HG03565 (cell line): ENCODE measurements around the gene LBR.

Experiments used
- ATAC-seq: cut with Tn5 transposase; IDR thresholded peaks from one replicate; pipeline ENCODE4 v1.9.1; 2021; ENCODE audit warnings: mild to moderate bottlenecking, moderate library complexity; ENCODE audit not compliant: unreplicated experiment

Gene LBR

DNA sequence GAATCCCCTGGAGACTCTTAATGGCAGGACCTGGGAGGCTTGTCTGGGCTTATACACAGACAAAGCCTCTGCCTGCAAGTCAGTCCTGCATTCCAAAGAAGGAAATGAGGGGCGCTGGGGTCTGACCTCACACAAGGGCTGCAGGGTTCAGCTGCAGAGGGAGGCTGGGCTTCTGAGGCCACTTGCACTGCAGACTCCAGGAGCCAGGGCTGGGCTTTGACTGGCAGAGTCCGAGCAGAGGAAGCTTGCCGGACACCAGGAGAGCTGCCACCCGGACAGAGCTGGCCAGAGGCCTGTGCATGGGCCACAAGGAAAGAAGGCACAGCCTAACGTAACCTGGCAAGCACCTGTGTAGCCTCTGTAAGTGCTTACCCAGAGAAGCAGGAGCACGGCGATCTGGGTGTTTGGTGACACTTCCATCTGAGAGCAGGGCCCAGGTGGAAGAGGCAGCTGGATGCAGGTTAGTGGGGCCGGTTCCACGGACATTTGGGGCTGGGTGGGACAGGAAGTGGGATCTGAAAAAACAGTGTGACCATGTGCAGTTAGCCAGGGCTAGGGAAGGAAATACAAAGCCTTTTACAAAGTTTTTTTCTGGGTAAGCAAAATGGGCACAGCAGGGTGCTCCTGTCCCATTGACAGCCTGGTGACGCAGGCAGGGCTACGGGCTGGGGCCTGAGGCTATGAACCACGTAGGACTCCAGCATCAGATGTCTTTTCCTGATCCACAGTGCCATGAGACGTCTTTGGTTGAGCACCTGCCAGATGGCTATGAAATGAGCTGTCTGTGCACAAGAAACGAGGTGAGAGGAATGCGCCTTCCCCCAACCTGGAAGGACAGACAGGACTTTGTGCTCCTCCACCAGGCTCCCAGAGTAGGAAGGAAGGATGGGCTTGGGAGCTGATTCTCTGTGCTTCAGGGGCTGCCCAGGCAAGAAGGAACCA lies 37.3 kb upstream of the LBR start:
- ATAC-seq, result no peak

DNA sequence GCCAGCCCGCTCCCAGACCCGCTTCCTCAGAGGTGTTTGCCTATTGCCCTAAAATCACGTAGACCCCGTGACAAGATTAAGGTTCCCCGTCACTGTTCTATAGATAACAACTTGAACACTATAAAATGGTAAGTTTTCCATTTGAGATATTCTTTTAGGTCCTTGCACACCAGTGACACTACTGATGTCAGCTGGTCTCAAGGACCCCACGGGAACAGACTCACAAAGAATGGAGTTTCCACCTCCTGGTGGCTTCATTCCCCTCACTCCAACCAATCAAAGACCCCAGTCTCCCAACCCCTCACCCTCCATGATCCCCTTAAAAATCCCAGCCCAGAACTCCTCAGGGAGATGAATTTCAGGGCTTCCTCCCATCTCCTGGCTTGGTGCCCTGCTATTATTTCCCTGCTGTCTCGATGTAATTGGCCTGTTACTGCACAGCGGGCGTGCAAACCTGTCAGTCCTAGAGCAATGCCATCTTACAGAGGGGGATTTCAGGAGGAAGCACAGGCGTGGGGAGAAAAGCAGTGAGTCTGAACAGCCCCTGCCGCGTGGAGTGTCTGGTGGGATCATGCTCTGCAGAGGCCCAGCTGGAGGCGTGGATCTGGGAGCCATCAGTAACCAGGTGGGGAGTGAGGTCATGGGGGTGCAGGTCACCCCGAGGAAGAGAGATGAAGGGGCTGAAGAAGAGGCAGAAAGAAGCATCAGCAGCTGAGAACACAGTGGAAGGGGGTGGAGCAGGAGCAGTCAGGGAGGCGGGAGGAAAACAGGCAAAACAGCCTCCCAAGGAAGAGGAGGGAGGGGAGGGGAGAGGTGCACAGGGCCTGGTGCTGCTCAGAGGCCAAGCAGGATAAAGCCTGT lies 35.1 kb upstream of the LBR start:
- ATAC-seq, result no peak

- no peak for ATAC-seq
Observed at GRCh38 chr1:225462429-225462713, 34.5 kb upstream of the LBR start.

GRCh38 chr1:225461533-225462428 lies 33.9 kb upstream of the LBR start:
- no peak for ATAC-seq

GRCh38 chr1:225460737-225461532 lies 33.1 kb upstream of the LBR start:
- ATAC-seq, result no peak

DNA sequence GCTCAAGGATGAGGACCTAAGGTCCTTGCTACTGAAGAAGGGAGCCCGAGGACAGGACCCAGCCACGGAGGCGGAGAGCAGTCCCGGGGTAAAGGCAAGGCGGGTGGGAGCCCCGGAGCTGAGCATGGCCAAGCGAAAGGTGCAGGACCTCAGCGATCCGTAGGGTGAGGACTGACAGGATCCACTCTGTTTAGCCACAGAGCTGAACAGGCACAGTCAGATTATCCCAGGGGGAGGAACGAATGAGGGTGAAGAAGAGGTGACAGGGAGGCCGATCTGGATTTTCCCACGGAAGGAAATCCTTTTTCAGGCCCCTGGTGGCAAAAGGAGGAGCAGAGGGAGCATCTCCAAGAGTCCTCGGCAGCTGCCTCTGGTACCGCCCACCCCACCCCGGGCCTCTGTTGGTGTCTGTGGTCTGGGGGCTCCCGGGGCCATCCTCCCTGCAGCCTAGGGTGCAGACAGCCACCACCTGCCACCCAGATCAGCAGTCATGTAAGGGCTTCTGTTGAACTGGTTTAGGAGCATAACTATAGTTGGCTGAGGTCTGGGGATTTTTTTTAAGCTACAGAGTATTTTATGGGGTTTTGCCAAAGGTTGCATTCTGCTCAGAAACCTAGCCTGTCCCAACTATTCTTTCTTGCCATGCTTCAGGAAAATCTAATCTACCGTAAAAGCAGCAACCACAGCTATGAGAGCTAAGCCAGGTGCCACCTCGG lies 32.3 kb upstream of the LBR start:
- no peak for ATAC-seq

GRCh38 chr1:225458222-225458631 lies 30.4 kb upstream of the LBR start:
- no peak for ATAC-seq

DNA sequence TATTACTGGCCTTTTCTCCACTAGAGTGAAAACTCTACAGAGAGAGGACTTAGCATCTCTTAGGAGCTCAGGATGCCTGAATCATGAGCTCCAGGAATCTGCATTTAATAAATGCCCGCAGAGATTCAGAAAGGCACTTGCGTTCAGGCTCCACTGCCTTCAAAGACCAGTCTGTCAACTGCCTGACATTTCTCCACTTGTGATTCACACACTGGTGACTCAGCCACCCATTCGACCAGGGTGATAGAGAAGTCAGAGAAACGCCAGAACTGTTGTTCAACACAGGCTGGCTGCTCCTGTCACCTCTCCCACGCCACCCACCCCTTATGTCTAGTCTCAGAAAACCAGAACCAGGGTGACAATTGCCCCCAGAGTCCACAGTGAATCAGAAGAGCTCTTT lies 26.9 kb upstream of the LBR start:
- ATAC-seq, result peak; percentile 56

- peak; percentile 25 for ATAC-seq
Observed at GRCh38 chr1:225453797-225454648, 26.2 kb upstream of the LBR start.

- ATAC-seq, result no peak
Observed at GRCh38 chr1:225451840-225452515, 24.1 kb upstream of the LBR start.

GRCh38 chr1:225451340-225451739 lies 23.5 kb upstream of the LBR start:
- no peak for ATAC-seq

DNA sequence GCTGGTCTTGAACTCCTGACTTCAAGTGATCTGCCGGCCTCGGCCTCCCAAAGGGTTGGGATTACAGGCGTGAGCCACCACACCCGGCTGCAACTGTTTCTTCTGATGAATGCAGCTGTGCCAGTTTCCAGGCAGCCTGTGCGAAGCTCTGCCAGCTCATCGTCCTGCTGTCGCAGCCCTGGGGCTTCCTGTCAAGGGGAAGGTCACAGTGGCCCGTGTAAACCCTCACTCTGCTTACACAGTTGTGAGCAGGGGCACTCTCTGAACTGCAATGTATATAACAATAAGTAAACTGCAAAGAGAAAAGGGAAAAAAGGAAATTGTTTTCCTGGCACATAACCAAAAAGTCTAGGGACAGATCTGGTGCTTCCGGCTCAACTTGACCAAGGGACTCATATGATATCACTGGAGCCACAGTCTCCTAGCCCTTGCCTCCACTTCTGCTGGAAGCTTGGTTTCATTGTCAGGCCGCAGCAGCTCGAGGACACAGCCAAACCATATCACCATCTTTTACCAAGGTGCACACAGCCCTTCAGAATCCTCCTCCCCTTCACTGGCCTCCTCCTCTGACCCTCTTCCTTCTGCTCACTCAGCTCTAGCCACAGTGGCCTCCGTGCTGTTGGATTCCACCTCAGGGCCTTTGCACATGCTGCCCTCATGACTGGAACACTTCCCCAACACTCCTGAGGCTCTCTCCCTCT lies 22.8 kb upstream of the LBR start:
- ATAC-seq, result no peak

GRCh38 chr1:225449774-225450173 lies 21.9 kb upstream of the LBR start:
- ATAC-seq, result no peak

- ATAC-seq, result no peak
Observed at GRCh38 chr1:225449261-225449660, 21.4 kb upstream of the LBR start.

GRCh38 chr1:225448146-225448805 lies 20.4 kb upstream of the LBR start:
- no peak for ATAC-seq

- no peak for ATAC-seq
Observed at GRCh38 chr1:225447650-225448089, 19.8 kb upstream of the LBR start.
